ENCODE results near the gene RPL13. TPM values are rescaled to one million over a fixed set of nuclear protein-coding genes. Genes with fewer than 3 reads are reported as not detected.

RPL13 gene
- total RNA-seq (1,000 to 10,000 TPM; 4,971 to 5,051 TPM), total RNA-seq (999 to 3,968 (median 1,934) reads per million in 172 experiments)
- 11,401 TPM for polyA plus RNA-seq (2013, experiment 1 of 2)
- 8,787 TPM for polyA plus RNA-seq (2013, experiment 2 of 2)

GRCh38 chr16:89560378-89561141 is at the start of gene RPL13:
TSS of gene RPL13 (plus strand) at chr16:89560682. CDS start at chr16:89560960, 278 bp downstream.
- Mint-ChIP-seq H3K4me3 (peak within 1 kb of the TSS; percentile 97), H3K36me3 (ENCODE audit: low read depth) (peaks cover 77% of the 10 kb centered on the region), H3K4me1 (ENCODE audit: low read depth) (peaks cover 56% of the 10 kb centered on the region), H3K9me3 (no peaks in the 10 kb centered on the region), H3K27me3 (no peaks in the 10 kb centered on the region), H3K27ac (peak within 1 kb of the TSS; percentile 99)
- POLR2A ChIA-PET = interaction anchor here (1.9 to 2.8 kb wide), 2 partner anchors 26 to 52 kb away, joined by 5 to 7 read pairs; partner anchors contain the start of gene SPG7
- intact Hi-C loops (cut with DNase I, micrococcal nuclease) = loop anchor here (1.0 to 5.0 kb wide), 6 partner anchors 26 to 313 kb away; partner anchors contain the start of genes SPG7 (in 2 of the 2), ANKRD11 (in 1 of the 2), CHMP1A (in 1 of the 2) and SPATA33 (in 1 of the 2)
- Histone ChIP-seq H3K27ac (ENCODE audit: low read depth in 1 of 2, low read length in 2 of 2) (peak within 1 kb of the TSS; percentile 82 to 90), H3K9me3 (ENCODE audit: control insufficient read depth in 1 of 2, insufficient read depth in 1 of 2, low read length in 2 of 2) (peaks cover 0 to 5% of the 10 kb centered on the region in 2 experiments), H3K27me3 (ENCODE audit: control insufficient read depth in 1 of 2, insufficient read depth in 2 of 2, low read length in 2 of 2) (peaks cover 0 to 3% of the 10 kb centered on the region in 2 experiments), H3K36me3 (ENCODE audit: insufficient read depth, low read length) (peaks cover 48% of the 10 kb centered on the region), H3K4me1 (ENCODE audit: insufficient read depth, low read length) (peaks cover 68% of the 10 kb centered on the region), H3K4me3 (ENCODE audit: low read length) (peak within 1 kb of the TSS; percentile 75)
- CTCF ChIA-PET = no interaction called here
- TF ChIP-seq CTCF (IDR thresholded peaks at IDR 0.05) = no peak
- ATAC-seq (ENCODE audit: poor library complexity) (peak; percentile 88), DNase-seq (peak; percentile 86 to 97 (median 91))

GRCh38 chr16:89511374-89511773 is 49.1 kb upstream of the RPL13 start:
- H3K4me3 ChIP-seq (ENCODE audit: low read length) = no peak overlapping the region
- Mint-ChIP-seq H3K27ac (no peak overlapping the region), H3K36me3 (ENCODE audit: low read depth) (peaks cover 35% of the 10 kb centered on the region), H3K4me1 (ENCODE audit: low read depth) (peaks cover 24% of the 10 kb centered on the region), H3K27me3 (no peaks in the 10 kb centered on the region), H3K9me3 (no peaks in the 10 kb centered on the region), H3K4me3 (peak overlapping the region; percentile 30)
- no peak for DNase-seq
- ChIA-PET CTCF (no interaction called here), POLR2A (interaction anchor here (0.8 kb wide), 1 partner anchor 57 kb away, joined by 3 read pairs; no protein-coding TSS in a partner anchor)
- no peak for TF ChIP-seq CTCF (IDR thresholded peaks at IDR 0.05)
- intact Hi-C loops (cut with DNase I, micrococcal nuclease) = no loop called here
- H3K27ac ChIP-seq (ENCODE audit: low read depth in 1 of 2, low read length in 2 of 2) = no peak overlapping the region
- no peak for ATAC-seq (ENCODE audit: poor library complexity)
- peaks cover 45% of the 10 kb centered on the region for H3K36me3 ChIP-seq (ENCODE audit: insufficient read depth, low read length)
- H3K27me3 ChIP-seq (ENCODE audit: control insufficient read depth in 1 of 2, insufficient read depth in 2 of 2, low read length in 2 of 2) = no peaks in the 10 kb centered on the region
- no peaks in the 10 kb centered on the region for H3K9me3 ChIP-seq (ENCODE audit: control insufficient read depth in 1 of 2, insufficient read depth in 1 of 2, low read length in 2 of 2)
- H3K4me1 ChIP-seq (ENCODE audit: insufficient read depth, low read length) = peaks cover 29% of the 10 kb centered on the region

GRCh38 chr16:89512453-89512852 is 48.0 kb upstream of the RPL13 start:
- no peaks in the 10 kb centered on the region for H3K27me3 ChIP-seq (ENCODE audit: control insufficient read depth in 1 of 2, insufficient read depth in 2 of 2, low read length in 2 of 2)
- H3K4me1 Mint-ChIP-seq (ENCODE audit: low read depth) = peaks cover 21% of the 10 kb centered on the region
- no peak overlapping the region for H3K27ac Mint-ChIP-seq
- no peaks in the 10 kb centered on the region for H3K27me3 Mint-ChIP-seq
- no peak overlapping the region for H3K4me3 ChIP-seq (ENCODE audit: low read length)
- H3K36me3 Mint-ChIP-seq (ENCODE audit: low read depth) = peaks cover 46% of the 10 kb centered on the region
- CTCF ChIA-PET = no interaction called here
- no peaks in the 10 kb centered on the region for H3K9me3 ChIP-seq (ENCODE audit: control insufficient read depth in 1 of 2, insufficient read depth in 1 of 2, low read length in 2 of 2)
- peaks cover 54% of the 10 kb centered on the region for H3K36me3 ChIP-seq (ENCODE audit: insufficient read depth, low read length)
- peaks cover 19% of the 10 kb centered on the region for H3K4me1 ChIP-seq (ENCODE audit: insufficient read depth, low read length)
- intact Hi-C loops (cut with DNase I, micrococcal nuclease) = no loop called here
- DNase-seq (no peak), ATAC-seq (ENCODE audit: poor library complexity) (no peak)
- POLR2A ChIA-PET = no interaction called here
- TF ChIP-seq CTCF (IDR thresholded peaks at IDR 0.05) = no peak
- no peak overlapping the region for H3K4me3 Mint-ChIP-seq
- H3K27ac ChIP-seq (ENCODE audit: low read depth in 1 of 2, low read length in 2 of 2) = no peak overlapping the region
- no peaks in the 10 kb centered on the region for H3K9me3 Mint-ChIP-seq
